AG09319 (cell line): ENCODE results near the gene RAPGEF6.

Experiments used
- DNase-seq: peaks from one replicate; pipeline ENCODE4 v3.0.0-alpha.2; 2010; ENCODE audit warnings: low read depth; ENCODE audit errors: extremely low read depth
- TF ChIP-seq, protein P1 (sequence below): IDR thresholded peaks from 2 replicates; pipeline ENCODE4 v1.5.1; 2011; ENCODE audit warnings: low read depth, mild to moderate bottlenecking, inconsistent platforms, low read length, moderate library complexity

RAPGEF6 gene

DNA sequence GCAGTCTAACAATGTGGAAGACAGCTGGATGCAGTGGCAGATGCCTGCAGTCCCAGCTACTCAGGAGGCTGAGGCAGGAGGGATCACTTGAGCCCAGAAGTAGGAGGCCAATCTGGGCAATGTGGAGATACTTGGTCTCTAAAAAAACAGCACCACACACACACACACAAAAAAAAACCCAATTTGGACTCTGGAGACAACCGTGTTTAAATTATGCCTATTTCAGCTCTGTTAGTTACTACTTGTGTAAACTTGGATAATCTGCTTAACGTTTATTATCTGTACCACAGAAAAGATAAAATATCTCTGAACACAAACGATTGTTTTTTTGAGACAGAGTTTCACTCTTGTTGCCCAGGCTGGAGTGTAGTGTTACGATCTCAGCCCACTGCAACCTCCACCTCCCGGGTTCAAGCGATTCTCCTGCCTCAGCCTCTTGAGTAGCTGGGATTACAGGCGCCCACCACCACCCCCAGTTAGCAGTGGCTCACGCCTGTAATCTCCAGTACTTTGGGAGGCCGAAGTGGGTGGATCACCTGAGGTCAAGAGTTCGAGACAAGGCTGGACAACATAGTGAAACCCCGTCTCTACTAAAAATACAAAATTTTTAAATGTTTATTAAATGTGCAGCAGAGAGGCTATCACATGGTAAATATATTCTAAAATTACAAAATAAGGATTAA lies 17.7 kb downstream of the RAPGEF6 start:
- TF ChIP-seq, protein P1, sequence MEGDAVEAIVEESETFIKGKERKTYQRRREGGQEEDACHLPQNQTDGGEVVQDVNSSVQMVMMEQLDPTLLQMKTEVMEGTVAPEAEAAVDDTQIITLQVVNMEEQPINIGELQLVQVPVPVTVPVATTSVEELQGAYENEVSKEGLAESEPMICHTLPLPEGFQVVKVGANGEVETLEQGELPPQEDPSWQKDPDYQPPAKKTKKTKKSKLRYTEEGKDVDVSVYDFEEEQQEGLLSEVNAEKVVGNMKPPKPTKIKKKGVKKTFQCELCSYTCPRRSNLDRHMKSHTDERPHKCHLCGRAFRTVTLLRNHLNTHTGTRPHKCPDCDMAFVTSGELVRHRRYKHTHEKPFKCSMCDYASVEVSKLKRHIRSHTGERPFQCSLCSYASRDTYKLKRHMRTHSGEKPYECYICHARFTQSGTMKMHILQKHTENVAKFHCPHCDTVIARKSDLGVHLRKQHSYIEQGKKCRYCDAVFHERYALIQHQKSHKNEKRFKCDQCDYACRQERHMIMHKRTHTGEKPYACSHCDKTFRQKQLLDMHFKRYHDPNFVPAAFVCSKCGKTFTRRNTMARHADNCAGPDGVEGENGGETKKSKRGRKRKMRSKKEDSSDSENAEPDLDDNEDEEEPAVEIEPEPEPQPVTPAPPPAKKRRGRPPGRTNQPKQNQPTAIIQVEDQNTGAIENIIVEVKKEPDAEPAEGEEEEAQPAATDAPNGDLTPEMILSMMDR, result no peak
- DNase-seq, result no peak

DNA sequence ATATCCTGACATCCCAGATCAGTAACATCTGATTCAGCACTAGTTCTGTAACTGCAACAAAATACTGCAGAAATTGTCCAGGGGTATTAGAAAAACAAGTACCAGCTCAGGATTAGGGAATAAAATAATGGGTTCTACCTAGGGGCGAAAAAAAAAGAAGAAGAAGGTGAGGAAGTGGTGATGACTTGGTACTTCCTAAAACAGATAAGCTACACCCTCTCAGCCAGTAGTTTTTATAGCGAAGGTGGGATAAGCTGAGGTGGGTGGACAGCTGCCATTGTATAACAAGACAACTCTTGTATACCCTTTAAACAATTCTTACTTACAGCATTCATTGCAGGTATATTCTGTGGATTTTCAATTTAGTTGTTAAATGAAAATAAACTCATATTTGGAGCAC lies 19.1 kb downstream of the RAPGEF6 start:
- TF ChIP-seq, protein P1, result no peak
- DNase-seq, result no peak

DNA sequence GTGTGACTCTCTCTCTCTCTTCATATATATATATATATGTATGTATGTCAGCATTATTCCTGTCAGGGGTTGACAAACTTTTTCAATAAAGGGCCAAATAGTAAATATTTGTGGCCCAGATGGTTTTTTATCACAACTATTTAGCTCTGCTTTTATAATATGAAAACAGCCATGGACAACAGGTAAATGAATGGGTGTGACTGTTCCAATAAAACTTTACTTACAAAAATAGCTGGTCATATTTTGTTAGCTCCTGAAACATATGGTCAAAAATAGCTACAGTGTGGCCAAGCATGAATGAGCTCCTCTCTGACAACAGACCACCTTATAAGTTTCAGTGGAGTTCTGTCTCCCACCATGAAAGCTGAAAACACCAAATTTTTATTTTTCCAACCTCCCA lies 21.6 kb downstream of the RAPGEF6 start:
- TF ChIP-seq, protein P1, result no peak
- no peak for DNase-seq

DNA sequence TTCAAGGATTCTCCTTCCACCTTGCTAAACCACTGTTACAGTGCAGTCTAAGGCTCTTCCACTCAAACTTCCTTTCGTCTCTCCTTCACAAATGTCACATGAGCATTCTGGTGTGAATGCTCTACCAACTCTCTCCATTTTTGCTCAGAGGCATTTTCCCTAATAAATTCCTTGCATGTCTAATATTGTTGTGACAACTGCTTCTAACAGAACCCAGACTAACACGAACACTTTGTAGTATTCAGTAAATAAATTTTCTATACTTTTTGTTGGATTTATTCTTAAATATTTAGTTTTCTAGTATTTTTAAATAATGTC lies 24.0 kb downstream of the RAPGEF6 start:
- no peak for DNase-seq
- TF ChIP-seq, protein P1, result no peak

DNA sequence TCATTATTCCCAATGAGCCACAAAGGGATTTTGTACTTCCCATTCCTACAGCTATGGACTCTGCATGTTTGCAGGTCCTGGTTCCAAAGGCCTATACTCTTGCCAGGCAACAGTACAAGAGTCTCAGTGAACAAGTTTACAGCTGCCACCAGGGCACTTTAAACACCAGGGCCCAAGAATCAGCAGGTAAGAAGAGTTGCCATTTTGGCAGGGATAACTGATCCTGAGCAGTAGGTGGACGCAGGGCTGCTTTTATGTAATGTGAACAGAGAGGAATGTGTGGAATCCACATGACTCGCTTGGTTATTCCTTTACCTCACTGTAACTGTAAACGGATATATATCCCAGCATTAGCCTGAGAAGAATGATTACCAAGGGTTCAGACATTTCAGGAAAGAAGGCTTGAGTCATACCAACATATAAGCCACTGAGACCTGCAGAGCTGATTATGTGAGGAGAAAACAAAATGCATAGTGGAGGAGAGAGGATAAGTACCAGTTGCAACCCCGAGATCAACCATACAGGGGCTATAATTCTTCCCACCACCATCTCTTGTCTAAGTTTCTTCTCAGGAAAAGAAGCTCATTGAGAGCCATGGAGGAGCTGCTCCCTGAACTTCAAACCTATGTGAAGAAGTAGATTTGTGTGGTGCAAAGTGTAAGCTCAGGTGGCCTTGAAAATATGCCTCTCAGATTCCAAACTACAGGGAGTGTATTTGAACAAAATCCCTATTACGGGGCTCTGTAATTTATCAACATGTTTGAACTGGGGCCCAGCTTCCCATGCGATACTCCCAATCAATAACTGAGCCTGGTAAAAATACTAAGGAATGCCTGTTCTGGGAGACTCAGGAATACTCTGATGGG lies 24.6 kb downstream of the RAPGEF6 start:
- no peak for DNase-seq
- TF ChIP-seq, protein P1, result no peak

DNA sequence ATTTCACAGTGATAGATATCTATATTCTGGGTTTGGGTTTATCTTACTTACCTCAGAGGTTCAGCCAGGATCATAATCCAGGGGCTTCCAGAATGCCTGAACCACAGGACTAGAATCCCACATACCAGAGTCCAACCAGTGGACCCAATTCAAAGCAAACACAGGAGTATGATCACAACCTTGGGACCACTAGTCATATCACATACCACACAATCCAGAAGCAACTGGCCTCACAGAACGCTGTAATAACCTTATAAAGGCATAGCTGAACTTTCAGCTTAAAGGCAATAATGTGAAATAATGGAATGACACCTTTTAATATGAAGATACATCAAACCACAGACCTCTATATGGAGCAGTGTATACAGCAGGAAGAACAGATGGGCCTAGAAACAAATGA lies 25.3 kb downstream of the RAPGEF6 start:
- DNase-seq, result no peak
- TF ChIP-seq, protein P1, result no peak

DNA sequence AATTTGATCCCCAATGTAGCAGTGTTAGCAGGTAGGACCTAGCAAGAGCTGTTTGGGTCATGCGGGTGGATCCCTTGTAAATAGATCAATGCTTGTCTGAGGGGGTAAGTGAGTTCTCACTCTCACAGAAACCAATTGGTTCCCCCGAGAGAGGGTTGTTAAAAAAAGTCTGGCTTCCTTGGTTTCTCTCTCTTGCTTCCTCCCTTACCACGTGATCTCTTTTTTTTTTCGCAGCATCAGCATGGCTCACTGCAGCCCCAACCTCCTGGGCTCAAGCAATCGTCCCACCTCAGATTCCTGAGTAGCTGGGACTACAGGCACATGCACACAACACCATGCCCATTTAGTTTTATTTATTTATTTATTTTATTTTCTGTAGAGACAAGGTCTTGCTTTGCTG lies 26.4 kb downstream of the RAPGEF6 start:
- DNase-seq, result no peak
- TF ChIP-seq, protein P1, result no peak
